ENCODE measurements around the gene CPA2. TPM values are rescaled to one million over a fixed set of nuclear protein-coding genes. Genes with fewer than 3 reads are reported as not detected.
"Not testable (repeated sequence)": the region's sequence is repeated elsewhere in the genome, so short reads cannot be mapped to it uniquely, and the experiment has no call there.

Gene CPA2
- under 1 TPM in 1 of 2 donors, not detected in 1; 0.56 TPM for total RNA-seq

DNA sequence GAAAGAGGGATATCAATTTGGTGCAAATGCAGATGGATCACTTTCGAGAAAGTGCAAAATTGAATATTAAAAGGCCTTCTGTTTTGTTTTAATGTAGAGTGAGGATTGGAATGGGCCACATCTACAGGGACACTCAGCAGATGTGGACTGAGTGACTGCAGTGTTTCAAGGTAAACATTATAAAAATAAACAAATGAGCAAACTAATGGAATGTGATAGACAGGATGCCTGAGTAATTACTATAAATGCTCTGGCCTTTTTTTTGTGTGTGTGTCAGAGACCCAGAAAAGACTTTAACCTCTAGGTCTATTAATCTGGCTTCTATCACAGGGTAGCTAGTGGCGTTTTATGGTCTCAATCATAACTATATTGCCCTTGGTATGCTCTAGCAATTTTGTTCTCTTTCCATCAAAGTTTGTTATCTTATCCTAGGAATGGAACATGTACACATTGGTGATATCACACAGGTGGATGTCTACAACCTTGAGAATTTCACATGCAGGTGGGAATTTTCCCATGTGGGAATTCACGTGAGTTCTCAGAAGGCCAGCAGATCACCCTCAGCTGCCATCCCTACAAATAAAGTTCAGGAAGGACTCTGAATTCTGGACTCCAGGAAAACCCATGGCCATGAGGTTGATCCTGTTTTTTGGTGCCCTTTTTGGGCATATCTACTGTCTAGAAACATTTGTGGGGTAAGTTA, at the start of gene CPA2:
TSS of gene CPA2 (plus strand) at position 606 of the 703 bp plus-strand sequence. CDS start at position 625, 19 bp downstream.
- no peak for ATAC-seq (replicated peaks)
- no peak within 1 kb of the TSS for H3K27ac Mint-ChIP-seq
- no peaks in the 10 kb centered on the region for H3K36me3 Mint-ChIP-seq (ENCODE audit: low read depth)
- H3K27me3 Mint-ChIP-seq = peaks cover 10% of the 10 kb centered on the region
- no peaks in the 10 kb centered on the region for H3K9me3 Mint-ChIP-seq
- no peak within 1 kb of the TSS for H3K4me3 Mint-ChIP-seq
- H3K4me1 Mint-ChIP-seq = no peaks in the 10 kb centered on the region

- no peak for ATAC-seq (replicated peaks)
- H3K36me3 Mint-ChIP-seq (ENCODE audit: low read depth) = no peaks in the 10 kb centered on the region
- H3K27me3 Mint-ChIP-seq = peaks cover 3% of the 10 kb centered on the region
- no peaks in the 10 kb centered on the region for H3K9me3 Mint-ChIP-seq
- no peak overlapping the region for H3K27ac Mint-ChIP-seq
- H3K4me1 Mint-ChIP-seq = no peaks in the 10 kb centered on the region
- H3K4me3 Mint-ChIP-seq = no peak overlapping the region
Observed at GRCh38 chr7:130218806-130219620, 47.6 kb upstream of the CPA2 start.

DNA sequence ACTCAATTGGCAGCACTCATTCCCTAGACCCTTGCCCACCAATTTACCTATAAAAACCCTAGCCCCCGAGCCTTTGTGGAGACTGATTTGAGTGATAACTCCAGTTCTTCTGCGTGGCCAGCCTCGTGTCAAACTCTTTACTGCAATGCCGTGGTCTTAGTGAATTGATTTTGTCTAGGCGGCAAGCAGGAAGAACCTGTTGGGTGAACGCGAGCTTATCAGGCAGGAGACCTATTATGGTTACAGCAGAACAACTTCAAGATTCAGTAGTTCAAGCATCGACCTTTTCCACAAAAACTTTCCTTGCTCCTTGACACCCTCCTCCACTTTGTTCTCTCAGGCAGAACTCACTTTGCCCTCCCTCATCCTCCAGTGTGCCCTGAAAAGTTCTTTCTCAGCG, 46.8 kb upstream of the CPA2 start:
- no peaks in the 10 kb centered on the region for H3K9me3 Mint-ChIP-seq
- no peak overlapping the region for H3K27ac Mint-ChIP-seq
- no peaks in the 10 kb centered on the region for H3K36me3 Mint-ChIP-seq (ENCODE audit: low read depth)
- no peak overlapping the region for H3K4me3 Mint-ChIP-seq
- no peak for ATAC-seq (replicated peaks)
- H3K4me1 Mint-ChIP-seq = no peaks in the 10 kb centered on the region
- no peaks in the 10 kb centered on the region for H3K27me3 Mint-ChIP-seq

DNA sequence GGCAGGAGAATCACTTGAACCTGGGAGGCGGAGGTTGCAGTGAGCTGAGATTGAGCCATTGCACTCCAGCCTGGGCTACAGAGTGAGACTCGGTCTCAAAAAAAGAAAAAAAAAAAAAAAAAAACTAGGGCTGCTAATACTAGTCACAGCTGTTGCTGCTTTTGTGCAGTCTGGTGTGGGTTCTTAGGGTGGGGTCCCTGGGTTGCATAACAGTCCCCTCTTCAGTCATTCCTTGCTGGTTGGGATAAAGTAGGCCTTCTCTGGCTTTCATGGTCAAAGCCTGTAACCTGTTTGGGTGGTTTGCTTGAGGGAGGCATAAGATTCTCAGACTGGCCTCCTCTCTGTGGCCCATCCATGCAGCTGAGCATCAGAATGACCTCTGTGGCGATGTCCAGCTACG, 44.9 kb upstream of the CPA2 start:
- Mint-ChIP-seq H3K36me3 (ENCODE audit: low read depth) (no peaks in the 10 kb centered on the region), H3K4me3 (no peak overlapping the region), H3K4me1 (no peaks in the 10 kb centered on the region), H3K27ac (no peak overlapping the region), H3K27me3 (no peaks in the 10 kb centered on the region), H3K9me3 (no peaks in the 10 kb centered on the region)
- ATAC-seq (replicated peaks) = no peak

DNA sequence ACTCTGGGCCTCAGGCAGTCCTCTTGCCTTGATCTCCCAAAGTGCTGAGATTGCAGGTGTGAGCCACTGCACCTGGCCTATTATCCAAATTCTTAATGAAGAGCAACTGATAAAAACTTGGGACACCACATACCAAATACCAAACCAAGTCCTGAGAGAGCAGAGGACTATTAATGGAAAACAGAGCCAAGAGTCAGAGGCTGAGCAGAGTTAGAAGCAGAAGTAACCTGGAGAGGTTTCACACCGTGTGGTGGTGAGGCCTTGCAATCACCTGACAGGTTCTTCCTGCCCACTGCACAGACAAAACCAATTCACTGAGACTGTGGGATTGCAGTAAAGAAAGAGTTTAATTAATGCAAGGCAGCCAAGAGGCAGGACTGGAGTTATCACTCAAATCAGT, 43.0 kb upstream of the CPA2 start:
- peak overlapping the region; percentile 56 for H3K27ac Mint-ChIP-seq
- no peaks in the 10 kb centered on the region for H3K27me3 Mint-ChIP-seq
- H3K4me1 Mint-ChIP-seq = no peaks in the 10 kb centered on the region
- H3K36me3 Mint-ChIP-seq (ENCODE audit: low read depth) = no peaks in the 10 kb centered on the region
- ATAC-seq (replicated peaks) = no peak
- no peaks in the 10 kb centered on the region for H3K9me3 Mint-ChIP-seq
- no peak overlapping the region for H3K4me3 Mint-ChIP-seq

GRCh38 chr7:130224210-130224609, 42.5 kb upstream of the CPA2 start:
- Mint-ChIP-seq H3K27ac (peak overlapping the region; percentile 56), H3K4me3 (no peak overlapping the region), H3K36me3 (ENCODE audit: low read depth) (no peaks in the 10 kb centered on the region), H3K9me3 (no peaks in the 10 kb centered on the region), H3K27me3 (no peaks in the 10 kb centered on the region), H3K4me1 (no peaks in the 10 kb centered on the region)
- no peak for ATAC-seq (replicated peaks)

- H3K27me3 Mint-ChIP-seq; H3K4me3 Mint-ChIP-seq; H3K9me3 Mint-ChIP-seq; H3K4me1 Mint-ChIP-seq; ATAC-seq (replicated peaks); H3K27ac Mint-ChIP-seq; H3K36me3 Mint-ChIP-seq (ENCODE audit: low read depth): not testable (repeated sequence)
Observed at GRCh38 chr7:130224923-130225322, 41.7 kb upstream of the CPA2 start.

DNA sequence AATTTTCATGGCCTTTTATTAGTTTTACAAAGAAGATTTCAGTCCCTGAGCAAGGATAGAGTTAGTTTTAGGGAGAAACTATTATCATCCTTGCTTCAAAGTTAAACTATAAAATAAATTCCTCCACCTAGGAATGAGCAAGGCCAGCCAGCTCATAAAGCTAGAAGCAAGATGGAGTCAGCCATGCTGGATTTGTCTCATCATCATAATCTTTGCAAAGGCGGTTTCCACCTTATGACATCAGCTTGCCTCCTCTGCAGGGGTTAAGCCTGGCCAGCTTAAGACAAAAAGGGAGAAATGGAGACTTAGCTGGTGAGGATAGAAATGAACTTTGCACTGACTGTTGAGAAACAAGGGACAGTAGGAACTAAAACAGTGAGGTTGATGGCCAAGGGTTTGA, 40.3 kb upstream of the CPA2 start:
- ATAC-seq (replicated peaks) = peak; percentile 28
- Mint-ChIP-seq H3K27me3 (no peaks in the 10 kb centered on the region), H3K36me3 (ENCODE audit: low read depth) (no peaks in the 10 kb centered on the region), H3K4me1 (no peaks in the 10 kb centered on the region), H3K27ac (no peak overlapping the region), H3K9me3 (no peaks in the 10 kb centered on the region), H3K4me3 (no peak overlapping the region)

DNA sequence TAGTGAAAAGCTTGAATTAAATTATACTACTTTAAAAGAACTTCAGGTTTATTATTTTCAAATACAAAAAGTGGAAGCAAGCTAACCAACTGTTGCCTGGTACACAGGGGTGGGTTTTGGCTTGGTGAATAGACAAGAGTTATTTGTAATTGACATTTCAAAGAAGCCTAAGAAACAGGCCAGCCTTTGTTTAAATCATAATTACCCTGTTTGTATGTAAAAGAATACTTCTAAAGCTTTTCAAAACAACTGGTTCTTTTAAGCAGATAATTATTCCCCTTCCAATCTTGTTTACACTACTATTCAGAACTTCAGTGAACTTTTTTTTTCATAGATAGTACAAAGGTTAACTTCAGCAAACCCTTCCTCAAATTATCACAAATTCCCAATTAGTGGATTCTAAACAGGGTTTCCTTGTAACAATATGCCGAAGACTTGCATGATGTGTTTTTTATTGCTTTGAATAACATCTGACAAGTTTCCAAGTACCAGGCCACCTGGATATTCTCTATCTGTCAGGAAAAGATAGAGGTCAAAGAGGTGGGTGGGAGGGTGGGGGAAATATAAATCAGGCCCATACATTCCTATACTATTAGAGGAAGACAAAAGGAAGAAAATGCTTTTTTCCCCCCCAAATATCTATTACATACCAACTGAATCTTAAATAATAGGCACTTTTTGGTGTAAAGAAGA, 38.6 kb upstream of the CPA2 start:
- H3K27me3 Mint-ChIP-seq = no peaks in the 10 kb centered on the region
- H3K27ac Mint-ChIP-seq = peak overlapping the region; percentile 52
- H3K4me3 Mint-ChIP-seq = no peak overlapping the region
- no peaks in the 10 kb centered on the region for H3K36me3 Mint-ChIP-seq (ENCODE audit: low read depth)
- ATAC-seq (replicated peaks) = no peak
- H3K4me1 Mint-ChIP-seq = no peaks in the 10 kb centered on the region
- no peaks in the 10 kb centered on the region for H3K9me3 Mint-ChIP-seq

GRCh38 chr7:130228840-130229502, 37.7 kb upstream of the CPA2 start:
- Mint-ChIP-seq H3K27ac (no peak overlapping the region), H3K4me3 (no peak overlapping the region), H3K27me3 (no peaks in the 10 kb centered on the region), H3K36me3 (ENCODE audit: low read depth) (no peaks in the 10 kb centered on the region), H3K4me1 (no peaks in the 10 kb centered on the region), H3K9me3 (no peaks in the 10 kb centered on the region)
- ATAC-seq (replicated peaks) = no peak

- not testable (repeated sequence) for ATAC-seq (replicated peaks); H3K36me3 Mint-ChIP-seq (ENCODE audit: low read depth); H3K9me3 Mint-ChIP-seq; H3K27ac Mint-ChIP-seq; H3K27me3 Mint-ChIP-seq; H3K4me3 Mint-ChIP-seq; H3K4me1 Mint-ChIP-seq
Observed at GRCh38 chr7:130229981-130230380, 36.7 kb upstream of the CPA2 start.

DNA sequence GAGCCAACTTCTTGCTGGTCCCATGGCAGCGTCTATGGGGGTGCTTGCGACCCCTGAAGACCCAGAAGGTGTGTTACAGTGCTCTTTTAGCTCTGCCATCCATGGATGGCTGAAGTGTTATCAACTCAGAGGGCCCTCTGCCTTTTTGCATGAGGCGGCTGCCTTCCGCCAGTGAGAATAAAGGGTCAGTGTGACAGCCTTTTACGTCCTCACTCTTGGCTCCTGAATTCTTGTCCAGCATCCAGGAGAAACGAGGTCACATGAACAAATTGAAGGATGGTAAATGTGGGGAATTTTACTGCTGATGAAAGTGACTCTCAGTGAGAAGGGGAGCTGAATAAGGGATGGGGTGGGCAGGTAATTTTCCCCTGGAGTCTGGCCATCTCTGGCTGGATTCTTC, 34.9 kb upstream of the CPA2 start:
- Mint-ChIP-seq H3K27ac (no peak overlapping the region), H3K36me3 (ENCODE audit: low read depth) (no peaks in the 10 kb centered on the region), H3K9me3 (no peaks in the 10 kb centered on the region), H3K27me3 (peaks cover 16% of the 10 kb centered on the region), H3K4me3 (no peak overlapping the region), H3K4me1 (no peaks in the 10 kb centered on the region)
- ATAC-seq (replicated peaks) = no peak

- no peak for ATAC-seq (replicated peaks)
- Mint-ChIP-seq H3K27ac (no peak overlapping the region), H3K27me3 (peaks cover 20% of the 10 kb centered on the region), H3K9me3 (no peaks in the 10 kb centered on the region), H3K36me3 (ENCODE audit: low read depth) (no peaks in the 10 kb centered on the region), H3K4me3 (no peak overlapping the region), H3K4me1 (no peaks in the 10 kb centered on the region)
Observed at GRCh38 chr7:130232209-130232608, 34.5 kb upstream of the CPA2 start.

DNA sequence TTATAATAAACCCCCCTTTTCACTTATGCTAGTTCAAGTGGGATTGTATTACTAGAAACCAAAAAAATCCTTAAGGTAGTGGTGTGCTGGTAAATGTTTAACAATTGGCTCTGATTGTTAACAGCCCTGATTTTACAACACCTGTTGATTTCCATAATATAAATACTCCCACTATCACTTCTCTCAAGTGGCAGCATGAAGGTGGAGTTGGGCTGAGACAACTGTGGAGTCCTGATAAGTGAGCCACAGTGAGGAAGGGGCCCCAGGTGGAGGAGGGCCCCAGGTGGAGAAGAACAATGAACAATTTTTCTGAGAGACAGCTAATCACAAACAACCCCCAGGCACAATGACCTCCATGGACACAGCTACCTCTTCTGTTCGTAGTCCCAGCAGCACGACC, 32.6 kb upstream of the CPA2 start:
- no peak overlapping the region for H3K4me3 Mint-ChIP-seq
- H3K27ac Mint-ChIP-seq = no peak overlapping the region
- peaks cover 20% of the 10 kb centered on the region for H3K27me3 Mint-ChIP-seq
- no peaks in the 10 kb centered on the region for H3K4me1 Mint-ChIP-seq
- no peaks in the 10 kb centered on the region for H3K9me3 Mint-ChIP-seq
- no peak for ATAC-seq (replicated peaks)
- H3K36me3 Mint-ChIP-seq (ENCODE audit: low read depth) = no peaks in the 10 kb centered on the region

Data from activated T-helper 17 cell treated with anti-CD3 and anti-CD28 coated beads, Interleukin-2, amount 50 U/mL, for 72 hours (primary cell).